Activated CD4-positive, alpha-beta T cell treated with anti-CD3 and anti-CD28 coated beads, Interleukin-2, amount 10 ng/mL, durations not matched to agents 24 days and 14 days (primary cell): Measurements from ENCODE around the gene LYPLA2. TPM values are rescaled to one million over a fixed set of nuclear protein-coding genes. Genes with fewer than 3 reads are reported as not detected.

Experiments
- DNase-seq: peaks from one replicate; pipeline ENCODE4 v3.0.0; 2022
- H3K27ac Mint-ChIP-seq: one replicate; pipeline ENCODE4 v1.8.0; 2022; ENCODE audit warnings: mild to moderate bottlenecking, mixed read lengths
- H3K27me3 Mint-ChIP-seq: one replicate; pipeline ENCODE4 v1.8.0; 2022; ENCODE audit warnings: mixed read lengths
- H3K36me3 Mint-ChIP-seq: one replicate; pipeline ENCODE4 v1.8.0; 2022; ENCODE audit warnings: low read depth, mild to moderate bottlenecking, mixed read lengths
- H3K4me1 Mint-ChIP-seq: one replicate; pipeline ENCODE4 v1.8.0; 2021; ENCODE audit warnings: mixed read lengths
- H3K4me3 Mint-ChIP-seq: one replicate; pipeline ENCODE4 v1.8.0; 2022; ENCODE audit warnings: mild to moderate bottlenecking, moderate library complexity, mixed read lengths
- H3K9me3 Mint-ChIP-seq: one replicate; pipeline ENCODE4 v1.8.0; 2021; ENCODE audit warnings: mixed read lengths
- intact Hi-C: fragments of 100-400 bp; cut with micrococcal nuclease; formaldehyde crosslinking; loops from one replicate; pipeline ENCODE4 v1.15.1; 2023
- total RNA-seq: library from RNA; stranded (reverse); gene quantifications from 2 replicates; pipeline ENCODE4 v1.2.3, GENCODE V29; 2022

Gene LYPLA2
- total RNA-seq, result 86.2 and 92.4 TPM in 2 replicates

DNA sequence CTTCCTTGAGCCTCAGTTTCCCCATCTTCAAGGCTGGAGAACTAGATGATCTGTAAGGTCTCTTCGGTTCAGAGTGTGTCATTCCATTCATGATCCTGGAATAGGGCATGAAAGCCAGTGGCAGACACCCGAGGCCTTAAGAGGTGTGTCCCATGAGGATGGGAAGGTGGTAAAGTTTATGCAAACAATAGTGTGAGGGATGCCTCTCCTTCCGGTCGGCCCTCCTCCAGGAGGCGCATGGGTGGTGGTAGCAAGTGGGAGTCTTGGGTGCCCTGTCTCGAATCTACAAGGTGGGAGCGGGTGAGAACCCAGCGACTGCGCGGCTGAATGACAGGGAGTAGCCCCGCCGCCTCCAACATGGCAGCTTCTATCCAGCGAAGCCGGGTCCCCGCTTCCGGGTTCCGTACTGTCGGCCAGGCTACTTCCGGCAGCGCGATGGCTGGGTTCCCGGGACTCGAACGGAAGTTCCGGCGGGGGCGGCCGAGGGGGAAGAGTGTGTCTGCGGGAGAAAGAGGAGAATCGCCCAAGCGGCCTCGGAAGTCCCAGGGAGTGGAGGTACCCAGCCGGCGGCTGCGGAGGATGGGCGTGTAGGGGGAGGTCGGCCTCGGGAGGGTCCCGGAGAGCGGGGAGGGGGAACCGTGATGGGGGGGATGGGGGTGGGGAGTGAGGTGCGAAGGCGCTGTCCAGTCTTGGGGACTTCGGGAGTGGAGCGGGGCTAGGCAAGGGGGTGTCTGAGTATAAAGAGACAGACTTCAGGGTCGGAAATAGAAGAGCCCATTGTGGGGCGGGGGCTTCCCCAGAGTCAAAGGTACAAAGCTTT, at the start of gene LYPLA2:
Gene LYPLA2 (plus strand): TSS at position 450 of the 820 bp plus-strand sequence. CDS start 1,538 bp downstream, outside the sequence.
- peak; percentile 97 for DNase-seq
- H3K27me3 Mint-ChIP-seq, result no peaks in the 10 kb centered on the region
- peaks cover 55% of the 10 kb centered on the region for H3K36me3 Mint-ChIP-seq
- peak within 1 kb of the TSS; percentile 92 for H3K4me3 Mint-ChIP-seq
- H3K27ac Mint-ChIP-seq, result peak within 1 kb of the TSS; percentile 91
- intact Hi-C loops, result loop anchor here (1.0 kb wide), 2 partner anchors 9 to 13 kb away; partner anchors contain the start of genes GALE and PITHD1
- peaks cover 23% of the 10 kb centered on the region for H3K4me1 Mint-ChIP-seq
- no peaks in the 10 kb centered on the region for H3K9me3 Mint-ChIP-seq

GRCh38 chr1:23741609-23742008, 49.3 kb upstream of the LYPLA2 start:
- intact Hi-C loops, result loop anchor here (10.0 kb wide), 1 partner anchor 187 kb away; the partner anchor contains the start of gene ID3
- peaks cover 14% of the 10 kb centered on the region for H3K36me3 Mint-ChIP-seq
- peaks cover 26% of the 10 kb centered on the region for H3K4me1 Mint-ChIP-seq

DNA sequence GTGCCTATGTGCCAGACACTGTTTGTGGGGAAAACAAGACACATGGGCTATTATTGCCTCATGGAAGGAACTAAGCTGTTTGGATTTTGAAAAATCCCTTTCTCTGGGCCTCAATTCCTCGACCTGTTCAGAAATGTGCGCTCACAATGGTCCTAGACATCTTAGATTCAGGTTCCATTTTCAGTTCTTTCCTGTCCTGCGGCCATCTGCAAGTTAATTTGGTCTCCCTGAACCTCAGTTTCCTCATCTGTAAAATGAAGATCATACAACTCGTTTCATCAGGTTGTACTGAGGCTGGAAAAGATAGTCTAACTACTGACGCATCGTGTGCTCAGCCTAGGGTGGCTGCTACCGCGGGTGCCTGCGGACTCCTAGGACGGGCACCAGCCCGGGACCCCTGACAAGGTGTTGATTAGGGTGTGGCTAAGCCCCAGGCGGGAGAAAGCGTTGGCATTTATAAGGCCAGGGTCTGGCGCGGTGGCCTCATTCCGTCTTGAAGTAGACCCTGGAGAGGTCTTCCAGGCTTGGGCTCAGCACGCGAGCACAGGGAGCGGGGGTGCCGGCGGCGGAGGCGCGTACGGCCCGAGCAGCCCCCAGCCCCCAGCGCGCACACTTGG, 48.2 kb upstream of the LYPLA2 start:
- intact Hi-C loops, result loop anchor here (1.0 to 10.0 kb wide), 2 partner anchors 51 to 188 kb away; partner anchors contain the start of genes ID3 and RPL11
- peaks cover 22% of the 10 kb centered on the region for H3K36me3 Mint-ChIP-seq
- H3K9me3 Mint-ChIP-seq, result no peaks in the 10 kb centered on the region
- H3K27ac Mint-ChIP-seq, result peak overlapping the region; percentile 90
- H3K27me3 Mint-ChIP-seq, result no peaks in the 10 kb centered on the region
- H3K4me3 Mint-ChIP-seq, result peak overlapping the region; percentile 91
- DNase-seq, result no peak
- peaks cover 33% of the 10 kb centered on the region for H3K4me1 Mint-ChIP-seq

More at GRCh38 chr1:23741609-23742008, 49.3 kb upstream of the LYPLA2 start:
- DNase-seq, result no peak
- Mint-ChIP-seq H3K27me3 (no peaks in the 10 kb centered on the region), H3K27ac (no peak overlapping the region), H3K4me3 (no peak overlapping the region), H3K9me3 (no peaks in the 10 kb centered on the region)

GRCh38 chr1:23743287-23744152, 47.4 kb upstream of the LYPLA2 start, which contains the start of gene ELOA:
Gene ELOA, plus strand, starts transcription at chr1:23743471. Its CDS starts 33 bp downstream, at chr1:23743504.
- intact Hi-C loops, result loop anchor here (1.0 to 10.0 kb wide), 3 partner anchors 43 to 189 kb away; partner anchors contain the start of genes ID3 and RPL11
- peaks cover 41% of the 10 kb centered on the region for H3K4me1 Mint-ChIP-seq
- H3K27me3 Mint-ChIP-seq, result no peaks in the 10 kb centered on the region
- no peaks in the 10 kb centered on the region for H3K9me3 Mint-ChIP-seq
- DNase-seq, result peak; percentile 95
- H3K4me3 Mint-ChIP-seq, result peak within 1 kb of the TSS; percentile 91
- peaks cover 22% of the 10 kb centered on the region for H3K36me3 Mint-ChIP-seq
- H3K27ac Mint-ChIP-seq, result peak within 1 kb of the TSS; percentile 90

DNA sequence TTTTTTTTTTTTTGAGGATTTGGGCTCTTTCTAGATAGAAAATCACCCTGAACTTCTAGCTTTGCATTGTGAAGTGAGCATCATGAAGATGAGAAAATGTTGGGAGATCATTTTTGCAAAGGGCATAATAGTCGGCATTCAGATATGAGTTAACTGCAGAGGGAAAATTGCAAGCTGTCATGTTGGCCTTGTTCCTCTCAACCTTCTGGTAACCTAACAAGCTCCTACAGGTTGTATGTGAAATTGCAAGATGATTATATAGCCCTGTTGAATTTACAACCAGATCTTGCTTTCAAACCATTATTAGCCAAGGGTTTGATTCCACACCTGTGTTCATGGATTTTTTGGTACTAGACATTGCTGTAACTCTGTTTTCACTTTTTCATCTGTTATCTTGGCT, 45.4 kb upstream of the LYPLA2 start:
- H3K4me3 Mint-ChIP-seq, result peak overlapping the region; percentile 91
- intact Hi-C loops, result loop anchor here (2.0 to 10.0 kb wide), 2 partner anchors 45 to 191 kb away; partner anchors contain the start of gene ID3
- no peak for DNase-seq
- no peak overlapping the region for H3K27ac Mint-ChIP-seq
- H3K36me3 Mint-ChIP-seq, result peaks cover 30% of the 10 kb centered on the region
- H3K4me1 Mint-ChIP-seq, result peaks cover 43% of the 10 kb centered on the region
- H3K9me3 Mint-ChIP-seq, result no peaks in the 10 kb centered on the region
- H3K27me3 Mint-ChIP-seq, result no peaks in the 10 kb centered on the region

- no peaks in the 10 kb centered on the region for H3K9me3 Mint-ChIP-seq
- H3K36me3 Mint-ChIP-seq, result peaks cover 44% of the 10 kb centered on the region
- no peak overlapping the region for H3K27ac Mint-ChIP-seq
- H3K4me3 Mint-ChIP-seq, result no peak overlapping the region
- DNase-seq, result no peak
- H3K27me3 Mint-ChIP-seq, result no peaks in the 10 kb centered on the region
- intact Hi-C loops, result loop anchor here (10.0 kb wide), 1 partner anchor 193 kb away; the partner anchor contains the start of gene ID3
- peaks cover 38% of the 10 kb centered on the region for H3K4me1 Mint-ChIP-seq
Observed at GRCh38 chr1:23748016-23748415, 42.9 kb upstream of the LYPLA2 start.

DNA sequence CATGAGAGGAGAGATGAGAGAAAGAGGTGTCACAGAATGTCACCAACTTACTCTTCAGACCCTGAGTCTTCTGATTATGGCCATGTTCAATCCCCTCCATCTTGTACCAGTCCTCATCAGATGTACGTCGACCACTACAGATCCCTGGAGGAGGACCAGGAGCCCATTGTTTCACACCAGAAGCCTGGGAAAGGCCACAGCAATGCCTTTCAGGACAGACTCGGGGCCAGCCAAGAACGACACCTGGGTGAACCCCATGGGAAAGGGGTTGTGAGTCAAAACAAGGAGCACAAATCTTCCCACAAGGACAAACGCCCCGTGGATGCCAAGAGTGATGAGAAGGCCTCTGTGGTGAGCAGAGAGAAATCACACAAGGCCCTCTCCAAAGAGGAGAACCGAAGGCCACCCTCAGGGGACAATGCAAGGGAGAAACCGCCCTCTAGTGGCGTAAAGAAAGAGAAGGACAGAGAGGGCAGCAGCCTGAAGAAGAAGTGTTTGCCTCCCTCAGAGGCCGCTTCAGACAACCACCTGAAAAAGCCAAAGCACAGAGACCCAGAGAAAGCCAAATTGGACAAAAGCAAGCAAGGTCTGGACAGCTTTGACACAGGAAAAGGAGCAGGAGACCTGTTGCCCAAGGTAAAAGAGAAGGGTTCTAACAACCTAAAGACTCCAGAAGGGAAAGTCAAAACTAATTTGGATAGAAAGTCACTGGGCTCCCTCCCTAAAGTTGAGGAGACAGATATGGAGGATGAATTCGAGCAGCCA, 39.7 kb upstream of the LYPLA2 start:
- DNase-seq, result peak; percentile 79
- intact Hi-C loops, result loop anchor here (1.0 kb wide), 1 partner anchor 60 kb away; the partner anchor contains the start of gene RPL11
- H3K36me3 Mint-ChIP-seq, result peaks cover 59% of the 10 kb centered on the region
- peaks cover 25% of the 10 kb centered on the region for H3K4me1 Mint-ChIP-seq
- H3K27me3 Mint-ChIP-seq, result no peaks in the 10 kb centered on the region
- no peak overlapping the region for H3K4me3 Mint-ChIP-seq
- H3K27ac Mint-ChIP-seq, result peak overlapping the region; percentile 32
- H3K9me3 Mint-ChIP-seq, result no peaks in the 10 kb centered on the region

DNA sequence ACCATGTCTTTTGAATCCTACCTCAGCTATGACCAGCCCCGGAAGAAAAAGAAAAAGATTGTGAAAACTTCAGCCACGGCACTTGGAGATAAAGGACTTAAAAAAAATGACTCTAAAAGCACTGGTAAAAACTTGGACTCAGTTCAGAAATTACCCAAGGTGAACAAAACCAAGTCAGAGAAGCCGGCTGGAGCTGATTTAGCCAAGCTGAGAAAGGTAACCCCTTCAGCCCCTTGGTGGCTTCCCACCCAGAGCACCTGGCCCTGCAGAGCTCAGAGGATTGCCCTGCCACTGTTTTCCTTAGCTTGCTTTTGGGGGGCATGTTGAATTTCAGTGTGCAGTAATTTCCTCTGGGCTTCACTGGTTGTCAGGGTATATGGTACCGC, 39.1 kb upstream of the LYPLA2 start:
- H3K27ac Mint-ChIP-seq, result peak overlapping the region; percentile 32

DNA sequence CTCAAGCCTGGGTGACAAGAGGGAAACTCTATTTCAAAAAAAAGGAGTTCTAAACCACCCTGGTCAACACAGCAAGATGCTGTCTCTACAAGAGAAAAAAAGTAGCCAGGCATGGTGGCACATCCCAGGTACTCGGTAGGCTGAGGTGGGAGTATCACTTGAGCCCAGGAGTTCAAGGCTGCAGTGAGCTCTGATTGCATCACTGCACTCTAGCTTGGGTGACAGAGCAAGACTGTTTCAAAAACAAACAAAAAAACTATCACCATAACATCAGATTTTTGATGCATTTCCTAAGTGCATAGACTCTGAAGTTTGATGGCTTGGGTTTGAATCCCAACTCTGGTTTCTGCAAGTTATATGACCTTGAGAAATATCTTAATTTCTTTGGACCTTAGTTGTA, 38.0 kb upstream of the LYPLA2 start:
- Mint-ChIP-seq H3K27ac (no peak overlapping the region), H3K27me3 (no peaks in the 10 kb centered on the region), H3K4me1 (peaks cover 13% of the 10 kb centered on the region), H3K9me3 (no peaks in the 10 kb centered on the region), H3K36me3 (peaks cover 64% of the 10 kb centered on the region), H3K4me3 (no peak overlapping the region)
- DNase-seq, result no peak
- intact Hi-C loops, result no loop called here

More for the DNA sequence above, 39.1 kb upstream of the LYPLA2 start:
- peaks cover 61% of the 10 kb centered on the region for H3K36me3 Mint-ChIP-seq
- H3K4me3 Mint-ChIP-seq, result no peak overlapping the region
- no peaks in the 10 kb centered on the region for H3K9me3 Mint-ChIP-seq
- H3K27me3 Mint-ChIP-seq, result no peaks in the 10 kb centered on the region
- H3K4me1 Mint-ChIP-seq, result peaks cover 21% of the 10 kb centered on the region
- intact Hi-C loops, result loop anchor here (1.0 kb wide), 1 partner anchor 61 kb away; the partner anchor contains the start of gene RPL11
- DNase-seq, result no peak

DNA sequence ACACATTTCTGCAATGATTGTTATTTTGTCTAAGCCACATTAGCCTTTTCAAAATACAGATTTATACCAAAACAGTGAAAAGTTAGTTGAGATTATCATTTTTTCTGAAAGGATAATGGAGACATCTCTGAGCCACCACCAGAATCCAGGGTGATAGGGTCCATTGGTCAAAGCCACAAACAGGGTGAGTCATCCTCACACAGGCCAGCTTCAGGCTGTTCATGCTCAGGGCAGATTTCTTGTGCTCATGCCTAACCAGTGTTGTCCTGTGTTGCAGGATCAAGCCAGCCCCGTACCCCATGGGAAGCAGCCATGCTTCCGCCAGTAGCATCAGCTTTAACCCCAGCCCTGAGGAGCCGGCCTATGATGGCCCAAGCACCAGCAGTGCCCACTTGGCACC, 34.3 kb upstream of the LYPLA2 start:
- no peaks in the 10 kb centered on the region for H3K9me3 Mint-ChIP-seq
- peaks cover 68% of the 10 kb centered on the region for H3K36me3 Mint-ChIP-seq
- H3K27me3 Mint-ChIP-seq, result no peaks in the 10 kb centered on the region
- intact Hi-C loops, result no loop called here
- no peak overlapping the region for H3K4me3 Mint-ChIP-seq
- no peak overlapping the region for H3K27ac Mint-ChIP-seq
- H3K4me1 Mint-ChIP-seq, result no peaks in the 10 kb centered on the region
- DNase-seq, result no peak

GRCh38 chr1:23757812-23758211, 33.1 kb upstream of the LYPLA2 start:
- no peaks in the 10 kb centered on the region for H3K9me3 Mint-ChIP-seq
- DNase-seq, result no peak
- no peaks in the 10 kb centered on the region for H3K27me3 Mint-ChIP-seq
- H3K27ac Mint-ChIP-seq, result no peak overlapping the region
- peaks cover 67% of the 10 kb centered on the region for H3K36me3 Mint-ChIP-seq
- H3K4me1 Mint-ChIP-seq, result no peaks in the 10 kb centered on the region
- no peak overlapping the region for H3K4me3 Mint-ChIP-seq
- intact Hi-C loops, result no loop called here

DNA sequence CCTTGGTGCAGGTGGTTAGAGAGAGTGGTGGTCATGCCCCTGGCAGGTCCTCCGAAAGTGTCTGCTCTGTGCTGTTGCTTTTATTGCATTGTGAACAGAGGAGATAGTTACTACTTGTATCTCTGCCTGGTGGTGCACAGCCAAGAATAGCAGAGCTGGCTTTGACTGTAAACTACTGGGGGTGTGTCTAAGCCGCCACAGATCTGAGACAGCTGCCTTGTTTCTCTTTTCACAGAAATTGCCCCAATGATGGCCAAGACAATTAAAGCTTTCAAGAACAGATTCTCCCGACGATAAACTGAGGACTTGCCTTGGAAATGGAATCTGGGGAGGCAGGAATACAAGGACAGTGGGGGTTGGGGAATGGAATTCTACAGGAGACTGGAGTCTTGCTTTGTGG, 31.7 kb upstream of the LYPLA2 start:
- H3K9me3 Mint-ChIP-seq, result no peaks in the 10 kb centered on the region
- peaks cover 61% of the 10 kb centered on the region for H3K36me3 Mint-ChIP-seq
- H3K4me3 Mint-ChIP-seq, result no peak overlapping the region
- H3K4me1 Mint-ChIP-seq, result peaks cover 1% of the 10 kb centered on the region
- no peak for DNase-seq
- H3K27ac Mint-ChIP-seq, result no peak overlapping the region
- intact Hi-C loops, result no loop called here
- no peaks in the 10 kb centered on the region for H3K27me3 Mint-ChIP-seq
